Type B pancreatic cell (in vitro differentiated cells): ENCODE measurements around the gene SH2B2. TPM values are rescaled to one million over a fixed set of nuclear protein-coding genes. Genes with fewer than 3 reads are reported as not detected.

Source experiments
- DNase-seq: peaks from one replicate; pipeline ENCODE4 v3.0.0; 2021; ENCODE audit warnings: mixed read lengths; ENCODE audit not compliant: unreplicated experiment; ENCODE audit errors: extremely low spot score
- H3K27ac Mint-ChIP-seq: 2 replicates; pipeline ENCODE4 v1.8.0; 2021; ENCODE audit warnings: mild to moderate bottlenecking, mixed read lengths
- H3K27me3 Mint-ChIP-seq: 2 replicates; pipeline ENCODE4 v1.8.0; 2021; ENCODE audit warnings: mixed read lengths
- H3K36me3 Mint-ChIP-seq: 2 replicates; pipeline ENCODE4 v1.8.0; 2021; ENCODE audit warnings: mixed read lengths
- H3K4me1 Mint-ChIP-seq: one replicate; pipeline ENCODE4 v1.8.0; 2021; ENCODE audit warnings: mixed read lengths; ENCODE audit not compliant: unreplicated experiment
- H3K4me3 Mint-ChIP-seq: 2 replicates; pipeline ENCODE4 v1.8.0; 2021; ENCODE audit warnings: mild to moderate bottlenecking, mixed read lengths
- H3K9me3 Mint-ChIP-seq: 2 replicates; pipeline ENCODE4 v1.8.0; 2021; ENCODE audit warnings: mixed read lengths
- CTCF ChIP-seq: fragments of 200-600 bp; sonication (generic); conservative IDR thresholded peaks from 2 replicates; pipeline ENCODE4 v1.5.0; 2021; ENCODE audit warnings: antibody characterized with exemption, mild to moderate bottlenecking
- total RNA-seq: library from RNA; stranded (reverse); gene quantifications from 2 replicates; pipeline ENCODE4 v1.2.1, GENCODE V29; 2021; ENCODE audit warnings: low replicate concordance

SH2B2 gene
- total RNA-seq, 1 donor from 2014 or later: 9.5 TPM

- H3K36me3 Mint-ChIP-seq: no peaks in the 10 kb centered on the region
- no peak for TF ChIP-seq CTCF
- DNase-seq: no peak
- peak overlapping the region; percentile 61 for H3K4me3 Mint-ChIP-seq
- no peaks in the 10 kb centered on the region for H3K27me3 Mint-ChIP-seq
- peaks cover 26% of the 10 kb centered on the region for H3K4me1 Mint-ChIP-seq
- H3K27ac Mint-ChIP-seq: peak overlapping the region; percentile 26
- no peaks in the 10 kb centered on the region for H3K9me3 Mint-ChIP-seq
Measured at GRCh38 chr7:102291056-102291915, 4.6 kb downstream of the SH2B2 start.

DNA sequence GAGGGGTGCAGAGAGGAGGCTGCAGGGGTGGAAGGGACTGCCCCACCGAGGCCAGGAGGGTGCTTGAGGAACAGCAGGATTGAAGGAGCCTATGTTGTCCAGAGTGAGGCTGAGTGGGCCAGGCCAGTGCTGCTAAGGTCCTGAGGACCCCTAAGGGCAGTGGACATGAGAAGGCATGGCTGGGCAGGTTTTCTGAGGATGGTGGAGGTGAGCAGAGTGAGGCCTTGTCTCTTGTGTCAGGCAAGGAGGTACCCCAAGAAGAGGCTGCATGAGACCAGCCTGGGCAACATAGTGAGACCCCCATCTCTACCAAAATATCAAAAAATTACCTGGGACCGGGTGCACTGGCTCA is 5.2 kb downstream of the SH2B2 start:
- DNase-seq: no peak
- no peaks in the 10 kb centered on the region for H3K27me3 Mint-ChIP-seq
- no peak for TF ChIP-seq CTCF
- H3K27ac Mint-ChIP-seq: peak overlapping the region; percentile 26
- H3K4me1 Mint-ChIP-seq: peaks cover 30% of the 10 kb centered on the region
- no peaks in the 10 kb centered on the region for H3K36me3 Mint-ChIP-seq
- no peaks in the 10 kb centered on the region for H3K9me3 Mint-ChIP-seq
- peak overlapping the region; percentile 61 for H3K4me3 Mint-ChIP-seq

- no peak for DNase-seq
- Mint-ChIP-seq H3K27ac (no peak overlapping the region), H3K27me3 (no peaks in the 10 kb centered on the region), H3K9me3 (no peaks in the 10 kb centered on the region), H3K4me3 (peak overlapping the region; percentile 22), H3K4me1 (peaks cover 30% of the 10 kb centered on the region), H3K36me3 (no peaks in the 10 kb centered on the region)
- no peak for TF ChIP-seq CTCF
Measured at GRCh38 chr7:102292813-102293798, 6.4 kb downstream of the SH2B2 start.

GRCh38 chr7:102294589-102294988 is 7.9 kb downstream of the SH2B2 start:
- Mint-ChIP-seq H3K4me1 (peaks cover 22% of the 10 kb centered on the region), H3K36me3 (no peaks in the 10 kb centered on the region), H3K27ac (no peak overlapping the region), H3K4me3 (no peak overlapping the region), H3K9me3 (no peaks in the 10 kb centered on the region), H3K27me3 (no peaks in the 10 kb centered on the region)
- no peak for DNase-seq
- TF ChIP-seq CTCF: no peak

DNA sequence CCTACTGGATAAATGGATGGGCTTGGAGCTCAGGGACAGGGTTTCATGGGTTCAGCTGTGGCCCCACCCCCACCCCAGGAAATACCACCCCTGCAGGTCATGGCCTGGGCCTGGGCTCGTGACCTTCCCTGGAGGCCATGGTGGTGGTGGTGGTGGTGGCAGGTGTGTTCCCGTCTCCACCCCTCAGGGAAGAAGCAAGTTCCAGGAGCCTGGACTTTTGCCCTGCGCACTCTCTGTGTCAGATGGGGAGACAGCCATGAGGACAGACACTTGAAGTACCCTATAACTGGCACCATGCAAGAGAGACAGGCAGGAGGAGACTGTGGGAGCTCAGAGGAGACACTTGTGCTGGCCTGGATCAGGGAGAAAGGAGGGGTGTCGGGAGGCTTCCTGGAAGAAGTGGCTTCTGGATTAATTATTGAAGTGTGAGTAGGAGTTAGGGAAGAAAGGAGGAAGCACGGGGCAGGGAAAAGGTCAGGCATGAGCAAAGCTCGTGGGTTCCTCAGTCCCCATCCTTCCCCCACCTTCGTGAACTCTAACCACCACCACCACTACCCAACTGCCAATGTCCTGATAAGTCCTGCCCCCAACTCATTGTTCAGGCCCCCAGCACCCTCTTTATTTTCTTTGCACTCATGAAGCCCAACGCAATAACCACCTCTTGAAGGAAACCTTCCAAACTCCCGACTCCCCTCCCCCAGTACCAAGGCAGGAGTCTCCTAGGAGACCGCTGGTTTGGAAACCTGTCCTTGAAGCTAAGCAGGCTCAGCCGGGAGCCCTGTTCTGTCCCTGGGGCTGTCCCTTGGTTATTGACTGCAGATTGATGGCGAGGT is 8.9 kb downstream of the SH2B2 start:
- Mint-ChIP-seq H3K9me3 (no peaks in the 10 kb centered on the region), H3K27ac (no peak overlapping the region), H3K4me1 (peaks cover 21% of the 10 kb centered on the region), H3K36me3 (no peaks in the 10 kb centered on the region), H3K4me3 (peak overlapping the region; percentile 64), H3K27me3 (no peaks in the 10 kb centered on the region)
- TF ChIP-seq CTCF: no peak
- no peak for DNase-seq
